CD4-positive, alpha-beta T cell treated with Interleukin-10 for 1 hour (primary cell): ENCODE results near the gene IFTAP.
A peak's percentile ranks its signal among the peaks of the same experiment; 100 is the strongest.
"Not testable (repeated sequence)": the region's sequence is repeated elsewhere in the genome, so short reads cannot be mapped to it uniquely, and the experiment has no call there.

Source experiments
- DNase-seq: peaks from one replicate; pipeline ENCODE4 v3.0.0-alpha.2; 2020

IFTAP gene

GRCh38 chr11:36657610-36658267 is 63.4 kb downstream of the IFTAP start:
- no peak for DNase-seq

GRCh38 chr11:36661359-36661758 is 67.1 kb downstream of the IFTAP start:
- DNase-seq = not testable (repeated sequence)

GRCh38 chr11:36672815-36673450 is 78.6 kb downstream of the IFTAP start:
- peak; percentile 56 for DNase-seq

GRCh38 chr11:36679547-36679946 is 85.2 kb downstream of the IFTAP start:
- DNase-seq = not testable (repeated sequence)

- DNase-seq = no peak
Observed at GRCh38 chr11:36683818-36684217, 89.5 kb downstream of the IFTAP start.

- peak; percentile 45 for DNase-seq
Observed at GRCh38 chr11:36684840-36685801, 90.8 kb downstream of the IFTAP start.

GRCh38 chr11:36688132-36688531 is 93.8 kb downstream of the IFTAP start:
- DNase-seq = no peak

GRCh38 chr11:36688571-36689291 is 94.4 kb downstream of the IFTAP start:
- no peak for DNase-seq

- DNase-seq = no peak
Observed at GRCh38 chr11:36689442-36689841, 95.1 kb downstream of the IFTAP start.

- no peak for DNase-seq
Observed at GRCh38 chr11:36692704-36693103, 98.4 kb downstream of the IFTAP start.

GRCh38 chr11:36693139-36693843 is 99.0 kb downstream of the IFTAP start:
- DNase-seq = no peak

- no peak for DNase-seq
Observed at GRCh38 chr11:36695111-36695510, 100.8 kb downstream of the IFTAP start.

GRCh38 chr11:36695571-36695970 is 101.3 kb downstream of the IFTAP start:
- no peak for DNase-seq

GRCh38 chr11:36696550-36696949 is 102.2 kb downstream of the IFTAP start:
- DNase-seq = no peak

GRCh38 chr11:36699271-36699670 is 105.0 kb downstream of the IFTAP start:
- no peak for DNase-seq

GRCh38 chr11:36700246-36700645 is 105.9 kb downstream of the IFTAP start:
- no peak for DNase-seq

GRCh38 chr11:36702330-36703054 is 108.2 kb downstream of the IFTAP start:
- DNase-seq = peak; percentile 20

GRCh38 chr11:36703055-36703404 is 108.7 kb downstream of the IFTAP start:
- DNase-seq = no peak
